Measurements from ENCODE around the gene RTN4R.

- TF ChIP-seq POLR2A (IDR thresholded peaks at IDR 0.05; ENCODE audit: low read depth) (no peak), POLR2AphosphoS5 (IDR thresholded peaks at IDR 0.05) (no peak), CTCF (IDR thresholded peaks at IDR 0.05) (no peak)
Measured at GRCh38 chr22:20224256-20224626, 43.9 kb downstream of the RTN4R start.
